HG02623 (cell line): ENCODE measurements around the gene STRBP.
A peak's percentile ranks its signal among the peaks of the same experiment; 100 is the strongest.
"Not testable (repeated sequence)": the region's sequence is repeated elsewhere in the genome, so short reads cannot be mapped to it uniquely, and the experiment has no call there.

Experiments
- ATAC-seq: cut with Tn5 transposase; IDR thresholded peaks from one replicate; pipeline ENCODE4 v1.9.1; 2021; ENCODE audit warnings: moderate library complexity; ENCODE audit not compliant: unreplicated experiment

STRBP gene

DNA sequence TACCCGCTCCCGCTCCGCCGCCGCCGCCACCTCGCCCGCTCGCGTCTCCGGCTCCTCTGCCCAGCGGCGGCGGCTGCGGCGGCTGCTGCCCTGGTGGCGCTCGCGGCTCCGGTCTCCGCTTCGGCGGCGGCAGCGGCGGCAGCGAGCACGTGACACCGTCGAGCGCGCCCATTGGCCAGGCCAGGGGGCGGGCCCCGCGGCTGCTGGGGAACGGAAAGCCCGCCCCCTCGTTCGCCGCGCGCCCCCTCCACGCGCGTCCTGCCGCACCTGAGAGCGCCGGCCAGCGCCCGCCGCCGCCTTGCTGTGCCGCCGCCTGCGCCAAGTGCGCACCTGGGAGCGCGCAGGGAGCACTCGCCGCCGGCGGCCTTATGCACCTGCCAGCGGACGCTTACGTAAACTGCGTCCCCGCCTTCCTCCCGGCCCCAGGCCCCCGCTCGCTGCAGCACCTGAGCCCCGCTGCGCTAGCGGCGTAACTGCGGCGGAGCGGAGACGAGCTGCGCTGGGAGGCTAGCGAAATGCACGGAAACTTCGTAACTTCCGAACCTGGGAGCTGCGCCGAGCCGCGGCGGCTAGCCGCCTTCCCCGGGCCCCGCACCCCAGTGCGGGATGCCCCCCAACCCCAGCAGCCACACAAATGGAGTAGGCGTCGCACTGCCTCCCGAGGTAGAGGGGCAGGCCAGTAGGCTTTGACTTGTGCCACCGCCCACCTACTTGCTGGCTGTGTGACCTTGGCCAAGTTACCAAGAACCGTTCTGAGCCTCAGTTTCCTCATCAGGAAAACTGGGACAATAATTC lies at the start of gene STRBP:
TSS of gene STRBP (minus strand) at position 122 of the 795 bp plus-strand sequence. CDS start 84,452 bp downstream, outside the sequence.
- ATAC-seq, result peak; percentile 83

DNA sequence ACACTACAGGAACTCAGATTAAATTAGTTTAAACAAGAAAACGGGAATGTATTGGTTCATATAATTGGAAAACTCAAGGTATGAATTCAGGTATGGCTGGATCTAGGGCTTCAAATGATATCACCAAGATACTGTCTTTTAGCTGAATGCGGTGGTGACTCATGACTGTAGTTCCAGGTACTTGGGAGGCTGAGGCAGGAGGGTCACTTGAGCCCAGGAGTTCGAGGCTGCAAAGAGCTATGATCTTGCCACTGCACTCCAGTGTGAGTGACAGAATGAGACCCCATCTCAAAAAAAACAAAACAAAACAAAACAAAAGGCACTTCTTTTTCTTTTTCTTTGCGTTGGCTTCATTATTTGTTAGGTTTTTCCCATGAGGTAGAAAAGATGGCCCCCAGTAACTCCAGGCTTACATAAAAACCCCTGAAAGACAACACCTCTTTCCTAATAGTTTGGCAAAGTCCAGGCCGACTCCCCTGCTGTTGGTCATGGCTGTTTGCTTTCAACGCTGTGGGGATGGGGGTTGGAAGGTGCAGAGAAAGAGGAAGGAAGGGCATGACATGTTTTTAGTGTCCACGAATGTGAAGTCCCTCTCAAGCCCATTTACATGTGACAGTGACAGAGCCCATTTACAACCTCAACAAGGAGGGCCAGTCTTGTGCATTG lies 47.8 kb upstream of the STRBP start:
- ATAC-seq, result no peak

DNA sequence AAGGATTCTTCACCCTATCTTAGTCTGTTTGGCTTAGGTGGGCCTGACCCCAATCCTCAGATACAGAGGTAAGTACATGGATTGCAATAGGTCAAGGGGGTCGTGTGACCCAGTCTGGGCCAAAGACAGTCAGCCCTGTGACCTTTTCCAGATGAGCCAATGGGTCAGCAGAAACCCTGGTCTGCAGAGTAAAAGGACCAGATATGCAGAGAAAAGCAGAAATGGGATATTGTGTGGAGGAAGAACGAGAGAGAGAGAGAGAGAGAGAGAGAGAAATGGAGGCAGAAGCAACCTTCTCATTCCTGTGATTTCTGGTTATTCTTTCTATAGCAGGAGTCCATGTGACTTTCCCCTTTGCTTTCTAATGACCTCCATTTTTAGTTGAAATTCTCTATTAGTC lies 47.2 kb upstream of the STRBP start:
- no peak for ATAC-seq

DNA sequence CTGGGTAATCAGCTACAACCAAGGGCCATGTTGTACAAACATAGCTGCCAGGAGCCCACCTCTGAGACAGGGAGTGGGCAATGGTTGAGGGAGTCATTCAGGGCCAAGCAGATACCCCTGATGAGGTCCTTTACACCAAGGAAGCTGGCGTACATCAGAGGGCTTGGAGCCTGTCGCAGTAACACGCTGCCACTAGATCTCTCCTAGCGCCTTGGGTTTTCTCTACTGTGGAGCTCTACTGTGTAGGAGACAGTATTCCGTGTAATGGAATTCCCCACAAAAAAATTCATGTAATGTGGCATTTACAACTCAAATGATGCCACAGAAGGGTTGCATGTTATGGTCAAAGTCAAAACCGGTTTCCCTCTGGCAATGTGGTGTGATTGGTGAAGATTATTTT lies 46.2 kb upstream of the STRBP start:
- ATAC-seq, result no peak

DNA sequence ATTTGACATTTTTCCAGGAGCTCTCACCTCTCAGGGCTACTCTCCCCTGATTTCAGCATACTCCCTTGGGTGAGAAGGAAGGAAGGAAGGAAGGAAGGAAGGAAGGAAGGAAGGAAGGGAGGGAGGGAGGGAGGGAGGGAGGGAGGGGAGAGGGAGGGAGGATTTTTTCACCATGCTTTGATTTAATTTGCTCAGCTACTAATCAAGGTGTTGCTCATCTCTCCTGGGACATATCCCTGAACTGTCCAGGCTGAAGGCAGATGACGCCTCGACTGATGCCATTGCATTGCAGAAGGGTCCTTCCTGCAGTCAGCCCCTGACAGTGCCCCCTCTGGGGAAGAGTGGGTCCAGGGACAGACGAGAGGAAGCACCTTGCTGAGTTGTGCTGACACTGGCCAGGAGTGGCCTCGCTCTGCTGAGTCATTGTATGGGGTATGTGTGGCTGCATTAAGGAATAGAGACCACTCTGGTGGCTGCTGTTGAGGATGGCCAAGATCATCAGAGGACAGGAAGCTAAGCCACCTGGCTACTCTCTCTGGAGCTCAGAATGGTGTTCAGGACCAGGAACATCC lies 44.0 kb upstream of the STRBP start:
- no peak for ATAC-seq

DNA sequence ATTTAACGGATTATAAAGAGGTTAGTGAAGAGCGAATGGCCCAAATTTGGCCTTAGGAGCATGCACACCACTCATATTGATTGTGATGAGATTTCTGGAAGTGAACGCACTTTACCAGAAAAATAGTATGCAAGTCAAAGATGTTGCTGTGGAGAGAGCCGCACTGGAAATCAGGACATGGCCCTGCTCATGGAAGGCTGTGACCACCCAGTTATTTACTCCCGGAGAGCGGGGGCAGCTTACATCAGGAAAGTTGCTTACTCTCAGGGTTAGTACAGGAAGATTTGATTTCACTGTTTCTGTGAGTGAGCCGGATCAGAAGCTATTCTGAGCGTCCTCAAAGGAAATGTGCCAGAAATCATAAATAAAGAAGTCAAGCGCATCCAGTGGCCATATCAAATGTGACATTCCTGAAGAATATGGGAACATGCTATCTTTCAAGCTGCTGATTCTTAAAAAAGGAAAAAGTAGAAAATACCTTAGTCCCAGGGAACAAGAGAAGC lies 42.9 kb upstream of the STRBP start:
- ATAC-seq, result no peak

DNA sequence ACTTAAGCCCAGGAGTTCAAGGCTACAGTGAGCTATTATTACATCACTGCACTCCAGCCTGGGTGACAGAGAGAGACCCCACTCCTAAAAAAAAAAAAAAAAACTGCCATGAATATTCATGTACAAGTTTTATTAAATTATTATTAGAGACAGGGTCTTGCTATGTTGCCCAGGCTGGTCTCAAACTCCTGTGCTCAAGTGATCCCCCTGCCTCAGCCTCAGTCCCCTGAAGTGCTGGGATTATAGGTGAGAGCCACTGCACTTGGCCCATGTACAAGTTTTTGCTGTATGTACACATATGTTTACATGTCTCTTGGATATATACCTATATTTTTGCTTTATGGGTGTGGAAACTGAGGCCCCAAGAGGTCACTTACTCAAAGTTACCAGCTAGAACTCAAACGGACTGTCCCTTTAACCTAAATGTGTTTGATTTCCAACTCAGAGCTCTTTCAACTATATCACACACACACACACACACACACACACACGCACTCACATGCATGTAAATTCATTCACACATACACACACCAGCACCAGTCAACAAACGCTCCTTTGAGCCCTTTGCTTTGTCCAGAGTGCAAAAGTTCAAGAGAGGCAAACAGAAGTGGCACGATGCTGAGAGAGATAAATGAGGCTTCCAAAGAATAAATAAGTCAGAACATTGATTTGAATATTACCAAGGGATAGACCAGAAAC lies 42.3 kb upstream of the STRBP start:
- ATAC-seq, result no peak

DNA sequence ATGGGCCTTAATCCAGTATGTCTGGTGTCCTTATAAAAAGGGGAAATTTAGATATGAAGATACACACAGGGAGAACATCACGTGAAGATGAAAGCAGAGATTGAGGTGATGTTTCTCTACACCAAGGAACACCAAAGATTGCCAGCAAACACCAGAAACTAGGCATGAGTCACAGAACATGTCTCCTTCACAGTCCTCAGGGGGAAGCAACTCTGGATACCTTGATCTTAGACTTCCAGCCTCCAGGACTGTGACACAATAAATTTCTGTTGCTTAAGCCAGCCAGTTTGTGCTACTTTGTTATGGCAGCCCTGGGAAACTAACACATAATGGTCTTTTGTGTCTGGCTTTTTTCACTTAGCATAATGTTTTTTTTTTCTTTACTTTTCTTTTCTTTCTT lies 41.2 kb upstream of the STRBP start:
- ATAC-seq, result no peak

DNA sequence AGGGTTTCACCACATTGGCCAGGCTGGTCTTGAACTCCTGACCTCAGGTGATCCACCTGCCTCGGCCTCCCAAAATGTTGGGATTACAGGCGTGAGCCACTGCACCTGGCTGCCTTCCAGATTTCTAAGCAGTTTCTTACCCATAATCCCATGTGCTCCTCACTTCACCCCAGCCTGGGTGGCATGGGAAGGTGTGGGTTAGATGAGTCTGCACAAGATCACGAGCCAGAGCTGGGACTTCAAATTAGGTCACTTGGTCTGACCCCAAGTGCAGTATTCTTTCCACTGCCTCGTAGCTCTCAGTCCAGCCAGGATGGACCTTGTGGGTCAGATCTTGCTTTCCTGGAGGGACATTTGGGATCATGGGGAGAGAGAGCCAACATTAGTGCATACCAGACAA lies 37.5 kb upstream of the STRBP start:
- ATAC-seq, result no peak

DNA sequence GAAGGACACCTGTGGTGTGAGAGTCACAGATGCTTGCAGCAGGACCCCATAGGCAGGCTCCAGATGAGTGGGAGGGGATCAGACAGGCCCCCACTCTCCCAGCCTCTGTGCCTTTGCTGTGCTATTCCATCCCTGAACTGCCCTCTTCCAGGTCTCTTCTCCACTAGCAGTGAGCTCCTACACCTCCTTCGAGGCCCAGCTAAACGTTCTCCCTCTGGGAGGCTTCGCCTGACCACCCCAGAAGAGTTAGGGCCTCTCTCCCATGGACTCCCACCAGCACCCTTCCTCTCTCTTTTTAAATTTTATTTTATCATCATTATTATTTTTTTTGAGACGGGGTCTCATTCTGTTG lies 35.9 kb upstream of the STRBP start:
- ATAC-seq, result no peak

DNA sequence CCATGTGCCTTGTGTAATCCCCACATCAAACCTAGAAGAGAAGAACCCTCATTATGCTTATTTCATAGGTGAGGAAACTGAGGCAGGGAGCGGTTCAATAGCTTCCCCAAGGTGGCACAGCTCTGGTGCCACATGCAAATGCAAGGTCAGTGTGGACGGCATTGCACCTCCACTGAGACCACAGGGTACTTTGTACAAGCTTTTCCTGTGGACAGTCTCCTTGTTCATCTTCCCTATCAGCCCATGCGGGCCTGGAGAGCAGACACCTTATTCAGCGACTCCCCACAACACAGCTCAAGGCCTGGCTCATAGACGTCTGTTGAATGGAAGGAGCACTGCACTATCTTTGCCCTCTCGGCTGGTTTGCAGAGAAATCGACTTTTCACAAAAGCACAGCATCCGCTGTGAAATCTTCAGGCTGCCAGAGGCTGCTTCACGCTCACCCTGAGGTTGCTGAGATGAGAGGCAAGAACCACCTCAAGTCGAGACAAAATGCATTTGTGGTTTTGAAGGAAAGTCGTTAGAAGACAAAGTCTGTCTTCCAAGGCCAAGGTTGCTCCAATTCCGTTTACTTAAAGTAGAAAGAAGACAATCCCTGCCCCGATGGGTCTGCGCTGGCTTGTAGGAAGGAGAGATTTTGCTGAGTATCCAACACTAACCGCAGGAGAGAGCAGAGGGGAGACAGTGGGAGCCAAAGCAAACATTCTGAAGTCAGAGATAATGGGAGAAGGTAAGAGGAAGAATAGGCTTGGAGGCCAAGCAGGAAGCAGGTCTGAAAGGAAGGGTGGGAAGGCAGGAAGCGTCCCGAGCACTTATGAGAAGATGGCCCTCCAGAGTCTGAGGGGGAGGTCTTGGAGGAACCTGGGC lies 34.2 kb upstream of the STRBP start:
- ATAC-seq, result no peak

DNA sequence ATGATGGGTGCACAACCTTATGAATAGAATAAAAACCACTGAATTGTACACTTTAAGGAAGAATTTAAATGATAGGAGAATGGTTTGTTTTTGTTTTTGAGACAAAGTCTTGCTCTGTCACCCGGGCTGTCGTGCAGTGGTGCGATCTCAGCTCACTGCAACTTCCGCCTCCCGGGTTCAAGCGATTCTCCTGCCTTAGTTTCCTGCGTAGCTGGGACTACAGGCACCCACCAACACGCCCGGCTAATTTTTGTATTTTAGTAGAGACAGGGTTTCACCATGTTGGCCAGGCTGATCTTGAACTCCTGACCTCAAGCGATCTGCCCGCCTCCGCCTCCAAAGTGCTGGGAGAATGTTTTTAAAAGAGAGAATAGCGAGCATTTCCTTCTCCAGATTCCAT lies 33.5 kb upstream of the STRBP start:
- ATAC-seq, result not testable (repeated sequence)

DNA sequence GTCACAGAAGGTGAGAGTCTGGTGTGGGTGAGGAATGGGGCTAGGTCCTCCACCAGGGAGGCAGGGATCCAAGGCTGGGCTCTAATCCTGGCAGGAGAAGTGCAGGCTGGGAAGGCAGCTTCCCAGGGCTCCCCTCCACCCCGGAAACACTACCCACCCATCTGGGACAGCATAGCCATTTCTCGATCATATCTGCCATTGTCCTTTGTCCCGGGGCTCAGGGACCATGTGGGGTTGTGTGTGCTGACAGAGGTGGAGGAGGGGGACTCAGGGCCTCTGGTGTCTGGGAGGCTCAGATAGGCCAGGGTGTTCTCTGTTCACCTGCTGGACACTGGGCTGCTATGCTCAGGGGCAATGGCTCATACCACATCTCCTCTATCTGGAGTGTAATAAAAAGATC lies 32.2 kb upstream of the STRBP start:
- ATAC-seq, result no peak

DNA sequence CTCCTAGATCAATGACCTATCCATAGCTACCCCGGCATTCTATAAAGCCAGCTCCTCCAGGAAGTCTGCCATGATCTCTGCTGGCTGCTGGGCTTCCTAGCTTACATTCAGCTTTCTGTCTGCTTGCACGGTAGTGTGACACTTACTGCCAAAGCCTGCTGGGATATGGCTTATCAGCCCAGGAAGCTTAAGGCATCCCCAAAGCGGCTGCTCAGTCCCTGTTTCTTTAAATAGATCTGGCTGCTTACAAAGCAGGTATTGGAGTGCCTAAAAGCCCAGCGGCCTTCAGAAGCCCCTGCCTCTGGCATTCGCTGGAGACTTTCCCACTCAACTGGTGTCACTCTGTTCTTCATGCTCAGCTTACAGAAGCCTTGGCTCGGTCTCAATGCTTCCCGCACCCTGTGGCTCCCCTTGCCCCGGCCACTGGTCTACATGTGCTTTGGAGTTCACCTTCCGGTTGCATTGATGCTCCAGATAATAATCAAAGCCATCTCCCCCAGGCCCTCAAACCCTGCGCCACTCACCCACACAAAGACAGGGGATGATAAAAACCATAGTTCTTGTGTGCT lies 31.3 kb upstream of the STRBP start:
- no peak for ATAC-seq

DNA sequence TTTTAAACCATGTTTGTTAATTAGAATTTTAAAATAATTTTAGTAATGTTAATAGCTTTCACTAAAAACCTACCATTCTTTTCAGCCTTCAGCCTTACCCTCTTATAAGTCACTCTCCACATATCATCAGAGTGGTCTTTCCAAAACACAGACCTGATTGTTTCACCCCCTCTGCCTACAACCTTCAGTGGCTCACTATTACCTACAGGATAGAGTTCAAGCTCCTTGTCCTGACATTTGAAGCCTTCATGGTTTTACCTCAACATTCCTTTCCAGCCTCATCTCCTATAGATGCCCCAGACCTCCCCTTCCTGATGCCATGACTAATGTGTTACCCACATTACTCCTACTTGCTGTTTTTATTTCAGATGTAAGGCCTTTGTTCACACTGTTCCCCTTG lies 27.8 kb upstream of the STRBP start:
- no peak for ATAC-seq

DNA sequence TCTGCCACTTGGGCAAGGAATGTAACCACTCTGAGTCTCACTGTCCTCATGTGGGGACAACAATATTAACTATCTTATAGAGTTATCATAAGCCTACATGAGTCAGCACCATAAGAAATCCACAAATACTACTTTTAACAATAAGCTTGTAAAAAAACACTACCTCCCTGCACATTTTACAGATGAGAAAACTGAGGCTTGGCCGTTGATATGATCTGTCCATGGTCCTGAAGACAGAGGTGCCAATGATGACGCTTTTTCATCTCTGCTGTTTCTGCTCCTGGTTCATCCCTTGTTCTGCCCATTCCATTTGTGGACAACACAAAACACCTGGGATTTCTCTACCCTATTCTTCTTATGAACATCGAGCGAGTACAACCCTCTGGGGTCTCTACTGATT lies 23.4 kb upstream of the STRBP start:
- ATAC-seq, result no peak

DNA sequence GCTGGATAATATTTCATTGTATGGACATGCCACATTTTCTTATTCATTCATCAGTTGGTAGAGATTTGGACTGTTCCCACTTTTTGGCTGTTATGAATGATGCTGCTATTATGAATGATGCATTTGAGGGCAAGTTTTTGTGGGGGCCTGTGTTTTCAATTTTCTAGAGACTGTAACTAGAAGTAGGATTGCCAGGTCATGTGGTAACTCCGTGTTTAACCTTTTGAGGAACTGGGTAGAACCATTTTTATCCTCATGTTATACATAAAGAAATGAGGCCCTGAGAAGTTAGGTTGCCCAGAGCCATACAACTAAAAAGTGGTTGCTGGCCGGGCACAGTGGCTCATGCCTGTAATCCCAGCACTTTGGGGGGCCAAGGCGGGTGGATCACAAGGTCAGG lies 22.4 kb upstream of the STRBP start:
- no peak for ATAC-seq

DNA sequence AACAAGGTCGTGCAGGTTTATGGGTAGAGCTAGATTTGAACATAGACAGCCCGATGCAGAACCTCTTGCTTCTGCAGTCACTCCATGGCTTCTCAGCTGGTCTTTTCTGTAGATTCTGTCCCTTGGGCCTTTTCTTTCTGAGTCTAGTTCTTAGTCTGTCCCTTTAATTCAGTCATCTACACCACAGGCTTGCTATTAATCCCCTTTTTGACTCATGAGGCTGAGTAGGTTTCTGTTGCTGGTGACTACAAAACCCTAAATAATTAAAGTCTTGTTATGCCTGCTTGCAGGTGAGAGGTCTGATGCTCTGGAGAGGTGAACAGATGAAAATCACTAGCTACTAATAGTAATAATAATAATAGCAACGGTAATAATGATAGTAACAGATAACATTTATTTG lies 19.3 kb upstream of the STRBP start:
- no peak for ATAC-seq

DNA sequence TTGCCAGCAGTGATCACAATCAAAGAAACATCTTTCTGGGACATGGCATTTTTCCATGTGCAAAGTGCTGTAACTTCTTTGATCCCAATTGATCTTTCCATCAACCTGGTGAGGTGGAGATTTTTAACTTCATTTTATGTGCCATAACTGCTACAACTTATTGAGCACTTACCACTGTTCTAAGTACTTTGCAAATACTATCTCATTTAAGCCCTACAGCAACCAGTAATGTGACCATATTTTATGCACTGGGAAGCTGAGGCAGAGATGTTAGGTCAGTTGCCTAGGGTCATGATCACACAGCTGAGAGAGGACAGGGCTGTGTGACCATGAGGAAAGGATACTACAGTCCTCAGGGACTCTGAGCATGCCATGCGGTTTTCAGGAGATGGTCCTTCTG lies 17.9 kb upstream of the STRBP start:
- no peak for ATAC-seq

DNA sequence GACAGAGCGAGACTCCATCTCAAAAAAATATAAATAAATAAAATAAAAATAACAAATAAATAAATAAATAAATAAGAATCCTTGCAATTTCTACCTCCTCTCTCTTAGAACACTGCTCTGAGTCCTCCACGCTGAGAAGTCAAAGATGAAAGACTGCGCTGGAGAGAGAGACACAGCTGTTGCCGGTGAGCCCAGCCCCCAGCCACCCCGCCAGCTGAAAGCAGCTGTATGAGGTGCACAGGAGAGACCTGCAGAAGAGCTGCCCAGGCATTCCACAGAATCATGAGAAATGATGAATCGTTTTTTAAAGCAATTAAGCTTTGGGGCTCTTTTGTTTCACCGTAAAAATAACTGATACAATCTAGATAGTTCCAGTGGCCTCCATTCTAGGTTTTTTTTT lies 16.3 kb upstream of the STRBP start:
- ATAC-seq, result no peak
